HG03439 (cell line): ENCODE data around the gene HPX.
A peak's percentile ranks its signal among the peaks of the same experiment; 100 is the strongest.
"Not testable (repeated sequence)": the region's sequence is repeated elsewhere in the genome, so short reads cannot be mapped to it uniquely, and the experiment has no call there.

Source experiments
- ATAC-seq: cut with Tn5 transposase; IDR thresholded peaks from one replicate; pipeline ENCODE4 v1.9.1; 2021; ENCODE audit warnings: mild to moderate bottlenecking, moderate library complexity; ENCODE audit not compliant: unreplicated experiment

Gene HPX

GRCh38 chr11:6393989-6394670, 46.7 kb downstream of the HPX start:
- ATAC-seq: no peak

DNA sequence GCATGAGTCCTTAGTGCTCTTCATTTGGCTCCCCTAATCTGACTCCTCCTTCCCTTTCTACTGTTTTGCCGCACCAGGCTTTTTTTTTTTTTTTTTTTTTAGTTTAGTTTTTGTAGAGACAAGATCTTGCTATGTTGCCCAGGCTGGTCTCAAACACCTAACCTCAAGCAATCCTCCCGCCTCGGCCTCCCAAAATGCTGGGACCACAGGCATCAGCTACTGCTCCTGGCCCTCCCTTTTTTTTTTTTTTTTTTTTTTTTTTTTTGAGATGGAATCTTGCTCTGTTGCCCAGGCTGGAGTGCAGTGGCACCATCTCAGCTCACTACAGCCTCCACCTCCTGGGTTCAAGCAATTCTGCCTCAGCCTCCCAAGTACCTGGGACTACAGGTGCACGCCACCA, 48.5 kb downstream of the HPX start:
- not testable (repeated sequence) for ATAC-seq

GRCh38 chr11:6391537-6392134, 49.2 kb downstream of the HPX start:
- ATAC-seq: no peak

GRCh38 chr11:6390718-6391469, 49.9 kb downstream of the HPX start:
- ATAC-seq: no peak

DNA sequence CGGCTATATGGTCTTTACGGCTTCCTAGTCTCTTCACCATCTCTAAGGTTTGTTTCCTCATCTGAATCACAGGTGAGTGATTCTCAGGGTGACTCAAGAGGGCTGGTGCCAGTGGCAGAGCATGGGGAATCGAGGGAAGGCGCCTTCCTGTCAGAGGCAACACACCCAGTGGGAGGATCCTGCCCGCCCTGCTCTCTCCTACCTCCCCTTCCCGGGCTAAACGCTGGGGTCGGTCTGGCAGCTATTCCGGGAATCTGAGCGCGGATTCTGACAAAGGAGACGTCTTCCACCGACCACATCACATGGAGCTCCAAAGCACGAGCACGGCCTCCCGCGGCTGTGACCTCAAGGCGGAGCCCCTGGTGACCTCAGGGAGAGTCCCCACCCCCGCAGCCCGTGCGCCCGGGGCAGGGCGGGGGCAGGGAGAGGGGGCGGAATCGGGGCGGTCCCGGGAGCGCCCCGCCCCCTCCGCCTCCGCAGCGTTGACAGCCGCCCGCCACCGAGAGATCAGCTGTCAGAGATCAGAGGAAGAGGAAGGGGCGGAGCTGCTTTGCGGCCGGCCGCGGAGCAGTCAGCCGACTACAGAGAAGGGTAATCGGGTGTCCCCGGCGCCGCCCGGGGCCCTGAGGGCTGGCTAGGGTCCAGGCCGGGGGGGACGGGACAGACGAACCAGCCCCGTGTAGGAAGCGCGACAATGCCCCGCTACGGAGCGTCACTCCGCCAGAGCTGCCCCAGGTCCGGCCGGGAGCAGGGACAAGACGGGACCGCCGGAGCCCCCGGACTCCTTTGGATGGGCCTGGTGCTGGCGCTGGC, 50.7 kb downstream of the HPX start, which contains the start of gene SMPD1:
TSS of gene SMPD1 (plus strand) at position 570 of the 813 bp plus-strand sequence. CDS start at position 695, 125 bp downstream.
- ATAC-seq: peak; percentile 97

- no peak for ATAC-seq
Measured at GRCh38 chr11:6388748-6389147, 52.0 kb downstream of the HPX start.

GRCh38 chr11:6387811-6388599, 52.8 kb downstream of the HPX start:
- no peak for ATAC-seq

DNA sequence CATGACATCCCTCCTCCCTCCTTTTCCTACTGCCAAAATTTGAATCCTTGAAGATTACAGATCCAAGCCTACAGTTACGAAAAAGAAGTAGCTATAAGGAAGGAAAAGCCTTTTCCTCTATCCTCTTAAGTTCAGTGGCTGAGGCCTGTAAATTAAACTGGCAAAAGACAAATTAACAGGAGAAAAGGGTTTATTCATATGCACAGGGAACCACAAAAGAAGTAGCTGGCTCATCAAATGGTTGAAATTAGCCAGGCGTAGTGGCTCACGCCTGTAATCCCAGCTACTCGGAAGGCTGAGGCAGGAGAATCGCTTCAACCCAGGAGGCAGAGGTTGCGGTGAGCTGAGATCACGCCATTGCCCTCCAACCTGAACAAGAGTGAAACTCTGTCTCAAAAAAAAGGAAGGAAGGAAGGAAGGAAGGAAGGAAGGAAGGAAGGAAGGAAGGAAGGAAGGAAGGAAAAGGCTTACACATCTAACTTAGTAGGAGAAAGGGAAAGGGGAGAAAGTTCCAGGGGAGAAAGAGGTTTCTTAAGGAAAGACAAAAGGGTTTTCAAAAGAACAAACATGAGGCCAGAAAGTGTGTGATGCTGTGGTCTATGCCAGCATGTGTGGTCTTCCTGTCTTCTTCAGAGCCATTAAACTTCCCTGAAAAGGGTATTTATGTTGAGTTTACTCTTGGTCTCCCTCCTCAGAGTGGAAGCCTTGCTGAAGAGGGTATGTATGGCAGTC, 55.6 kb downstream of the HPX start:
- ATAC-seq: no peak
